GM21526 (cell line): ENCODE measurements around the gene ZBTB4.

Experiments used
- ATAC-seq: cut with Tn5 transposase; IDR thresholded peaks from one replicate; pipeline ENCODE4 v1.9.1; 2021; ENCODE audit warnings: moderate library complexity; ENCODE audit not compliant: unreplicated experiment, low FRiP score

Gene ZBTB4

DNA sequence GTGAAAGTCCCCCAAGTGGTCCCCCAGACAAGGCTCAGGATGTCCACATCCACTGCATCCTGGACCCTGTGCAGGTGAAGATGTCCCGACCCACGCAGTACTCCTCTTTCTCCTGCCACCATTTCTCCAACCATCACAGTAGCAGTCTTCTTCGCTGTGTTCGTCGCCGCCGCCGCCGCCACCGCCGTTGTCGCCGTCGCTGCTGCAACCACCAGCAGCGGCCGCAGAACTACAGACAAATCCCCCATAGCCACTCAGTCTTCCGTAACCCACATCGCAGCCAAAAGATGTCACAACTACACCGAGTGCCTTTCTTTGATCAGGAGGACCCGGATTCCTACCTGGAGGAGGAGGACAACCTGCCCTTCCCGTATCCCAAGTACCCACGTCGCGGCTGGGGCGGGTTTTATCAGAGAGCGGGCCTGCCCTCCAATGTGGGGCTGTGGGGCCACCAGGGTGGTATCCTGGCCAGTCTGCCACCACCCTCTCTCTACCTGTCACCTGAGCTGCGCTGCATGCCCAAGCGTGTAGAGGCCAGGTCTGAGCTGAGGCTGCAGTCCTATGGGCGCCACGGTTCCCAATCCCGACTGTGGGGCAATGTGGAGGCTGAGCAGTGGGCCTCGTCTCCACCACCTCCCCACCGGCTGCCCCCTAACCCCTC, 53.1 kb downstream of the ZBTB4 start:
- no peak for ATAC-seq

DNA sequence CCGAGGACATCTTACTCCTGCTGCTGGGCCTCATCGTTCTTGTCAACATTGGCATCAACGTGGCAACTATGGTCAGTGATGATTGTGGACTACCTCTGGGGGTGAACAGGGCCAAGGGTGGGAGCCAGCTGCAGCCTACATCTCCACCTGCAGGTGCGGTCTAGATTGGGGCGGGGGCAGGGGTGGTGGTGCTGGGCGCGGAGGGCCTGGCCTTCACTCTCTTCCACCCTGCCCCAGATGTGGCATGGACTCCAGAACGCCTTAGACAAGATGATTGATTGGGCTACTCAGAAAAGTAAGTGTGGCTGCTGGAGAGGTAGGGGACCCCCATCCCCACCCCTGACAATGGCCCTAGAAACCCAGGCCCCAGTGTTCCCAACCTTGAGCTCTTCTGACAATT, 53.7 kb downstream of the ZBTB4 start:
- no peak for ATAC-seq

DNA sequence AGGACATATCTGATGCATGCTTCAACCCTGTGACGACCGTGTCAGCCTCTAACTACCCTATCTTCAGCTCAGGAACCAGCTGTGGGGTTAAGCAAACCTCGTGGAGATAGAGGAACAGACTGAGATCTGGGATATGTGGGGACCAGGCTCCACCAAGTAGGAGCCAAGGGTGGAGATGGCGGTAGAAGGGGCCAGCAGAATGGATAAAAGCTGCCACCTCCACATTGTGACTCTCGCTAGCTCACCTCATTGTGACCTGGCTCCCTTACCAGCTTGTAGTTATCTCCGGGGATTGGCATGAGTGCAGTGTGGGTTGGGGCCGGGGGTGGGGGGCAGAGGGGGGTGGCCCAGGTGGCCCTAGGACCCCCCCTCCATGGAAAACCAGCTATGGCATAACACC, 54.1 kb downstream of the ZBTB4 start, which contains the start of gene SPEM2:
Gene SPEM2 (plus strand): TSS at position 301 of the 400 bp plus-strand sequence. CDS start 73 bp downstream, at position 374.
- ATAC-seq = no peak

DNA sequence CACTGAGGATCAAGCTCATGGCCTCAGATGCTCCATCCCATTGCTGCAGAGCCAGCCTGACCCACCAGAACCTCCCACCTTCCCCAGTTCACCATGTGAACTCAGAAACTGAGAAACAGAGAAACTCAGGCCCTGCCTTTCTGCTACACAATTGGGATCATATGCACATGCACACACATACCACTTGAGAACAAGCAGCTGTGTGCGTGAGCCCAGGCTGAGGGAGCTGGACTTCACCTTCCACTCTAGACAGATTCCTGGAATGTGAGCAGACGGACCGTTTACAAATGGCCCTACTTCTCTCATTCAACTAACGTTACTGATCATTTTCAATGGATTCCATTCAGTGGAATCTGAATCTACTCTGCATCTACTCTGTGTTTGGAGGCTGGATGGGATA, 55.8 kb downstream of the ZBTB4 start:
- no peak for ATAC-seq

DNA sequence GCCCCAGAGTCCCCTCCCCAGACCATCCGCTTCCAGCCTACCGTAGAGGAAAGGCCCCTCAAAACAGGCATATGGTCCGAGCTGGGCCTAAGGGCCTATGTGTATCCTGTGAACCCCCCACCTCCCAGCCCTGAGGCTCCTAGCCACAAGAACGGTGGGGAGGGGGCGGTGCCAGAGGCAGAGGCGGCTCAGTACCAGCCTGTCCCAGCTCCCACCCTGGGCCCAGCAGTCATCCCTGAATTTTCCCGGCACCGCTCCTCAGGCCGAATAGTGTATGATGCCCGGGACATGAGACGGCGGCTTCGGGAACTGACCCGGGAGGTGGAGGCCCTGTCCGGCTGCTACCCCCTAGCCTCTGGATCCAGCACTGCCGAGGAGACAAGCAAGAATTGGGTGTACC, 58.2 kb downstream of the ZBTB4 start:
- ATAC-seq = no peak

DNA sequence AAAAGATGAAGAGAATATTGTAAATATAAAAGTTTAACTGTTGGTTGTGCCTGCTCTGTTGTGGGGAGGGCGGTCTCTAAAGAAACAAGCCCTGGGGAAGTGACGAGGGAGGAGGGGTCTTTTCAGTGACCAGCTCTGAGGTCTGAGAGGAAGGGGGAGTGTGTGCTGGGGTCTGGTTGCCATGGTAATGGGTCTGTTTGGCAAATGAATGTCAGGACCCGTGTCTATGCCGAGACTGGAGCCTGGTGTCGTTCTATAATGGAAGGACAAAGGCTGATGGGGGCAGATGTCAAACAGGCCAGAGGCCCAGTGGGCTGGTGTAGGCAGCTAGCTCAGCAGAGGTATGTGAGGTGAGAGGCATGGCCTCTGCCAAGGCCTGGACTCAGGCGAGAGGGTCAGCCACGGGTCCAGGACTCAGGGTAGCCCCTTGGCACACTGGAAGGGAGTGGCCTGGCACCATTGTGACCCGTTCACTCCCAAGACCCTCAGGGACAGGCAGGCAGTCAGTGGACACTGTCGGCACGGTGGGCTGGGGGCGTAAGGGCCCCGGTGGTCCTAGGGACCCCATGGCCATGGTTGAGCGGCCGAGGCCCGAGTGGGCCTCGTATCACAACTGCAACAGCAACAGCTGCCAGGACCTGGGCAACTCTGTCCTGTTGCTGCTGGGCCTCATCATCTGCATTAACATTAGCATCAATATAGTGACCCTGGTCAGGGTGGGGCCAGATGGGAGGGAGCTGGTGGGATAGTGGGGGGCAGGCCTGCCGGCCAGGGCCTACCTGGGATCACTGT, 59.4 kb downstream of the ZBTB4 start, which contains the start of gene SPEM1:
Gene SPEM1 (plus strand): TSS at position 506 of the 792 bp plus-strand sequence. CDS start 61 bp downstream, at position 567.
- no peak for ATAC-seq

DNA sequence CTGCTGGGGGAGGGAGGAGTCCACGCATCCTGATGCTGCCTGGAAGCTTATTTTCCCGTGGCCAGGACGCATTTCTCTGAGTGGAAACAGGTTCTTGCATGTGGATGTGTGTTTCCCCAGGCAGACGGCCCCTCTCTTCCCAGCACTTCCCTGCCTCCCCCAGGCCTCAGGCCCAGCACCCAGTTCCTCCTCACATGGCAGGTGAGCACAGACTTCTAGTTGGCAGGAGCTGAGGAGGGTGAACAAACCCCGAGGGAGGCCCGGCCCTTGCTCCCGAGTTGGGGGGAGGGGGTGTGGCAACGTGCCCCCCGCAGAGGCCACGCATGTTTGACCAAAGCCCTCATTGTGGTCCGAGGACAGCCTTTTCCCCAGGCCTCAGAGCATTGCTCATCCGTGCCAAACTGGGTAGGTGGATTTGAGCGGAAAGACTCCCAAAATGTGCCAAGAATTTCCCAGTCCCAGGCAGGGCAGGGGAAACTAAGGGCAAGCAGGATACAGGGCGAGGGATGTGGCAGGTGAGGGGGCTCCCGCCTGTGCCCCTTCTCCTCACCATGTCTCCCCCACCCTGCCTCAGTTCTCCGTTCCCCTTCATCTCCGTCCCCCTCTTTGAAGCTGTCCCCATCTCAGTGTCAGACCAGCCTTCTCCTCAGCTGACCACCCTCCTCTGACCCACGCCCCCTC, 60.8 kb downstream of the ZBTB4 start:
- no peak for ATAC-seq

DNA sequence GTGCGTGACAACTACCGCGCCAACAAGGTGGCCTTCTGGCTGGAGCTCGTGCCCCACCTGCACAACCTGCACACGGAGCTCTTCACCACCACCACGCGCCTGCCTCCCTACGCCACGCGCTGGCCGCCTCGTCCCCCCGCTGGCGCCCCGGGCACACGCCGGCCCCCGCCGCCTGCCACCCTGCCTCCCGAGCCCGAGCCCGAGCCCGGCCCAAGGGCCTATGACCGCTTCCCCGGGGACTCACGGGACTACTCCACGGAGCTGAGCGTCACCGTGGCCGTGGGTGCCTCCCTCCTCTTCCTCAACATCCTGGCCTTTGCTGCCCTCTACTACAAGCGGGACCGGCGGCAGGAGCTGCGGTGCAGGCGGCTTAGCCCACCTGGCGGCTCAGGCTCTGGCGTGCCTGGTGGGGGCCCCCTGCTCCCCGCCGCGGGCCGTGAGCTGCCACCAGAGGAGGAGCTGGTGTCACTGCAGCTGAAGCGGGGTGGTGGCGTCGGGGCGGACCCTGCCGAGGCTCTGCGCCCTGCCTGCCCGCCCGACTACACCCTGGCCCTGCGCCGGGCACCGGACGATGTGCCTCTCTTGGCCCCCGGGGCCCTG, 62.3 kb downstream of the ZBTB4 start:
- ATAC-seq = no peak

DNA sequence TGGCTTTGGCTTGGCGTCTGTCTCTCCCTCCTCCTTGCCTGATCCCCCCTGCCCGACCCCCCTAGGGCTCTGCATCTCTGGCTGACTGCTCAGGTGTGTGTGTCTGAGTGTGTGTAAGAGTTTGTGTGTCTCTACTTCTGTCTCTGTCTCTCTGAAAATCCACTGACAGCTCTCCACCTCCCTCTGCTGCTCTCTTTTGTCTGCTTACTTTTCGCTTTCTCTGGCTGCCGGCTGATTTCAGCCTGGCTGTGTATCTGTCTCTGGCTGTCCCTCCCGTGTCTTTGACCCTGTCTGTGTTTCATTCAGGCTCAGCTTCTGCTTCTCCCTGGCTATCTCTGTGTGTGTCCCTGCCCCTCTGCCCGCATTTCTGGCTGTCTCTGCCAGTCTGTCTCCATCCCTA, 63.1 kb downstream of the ZBTB4 start:
- no peak for ATAC-seq

DNA sequence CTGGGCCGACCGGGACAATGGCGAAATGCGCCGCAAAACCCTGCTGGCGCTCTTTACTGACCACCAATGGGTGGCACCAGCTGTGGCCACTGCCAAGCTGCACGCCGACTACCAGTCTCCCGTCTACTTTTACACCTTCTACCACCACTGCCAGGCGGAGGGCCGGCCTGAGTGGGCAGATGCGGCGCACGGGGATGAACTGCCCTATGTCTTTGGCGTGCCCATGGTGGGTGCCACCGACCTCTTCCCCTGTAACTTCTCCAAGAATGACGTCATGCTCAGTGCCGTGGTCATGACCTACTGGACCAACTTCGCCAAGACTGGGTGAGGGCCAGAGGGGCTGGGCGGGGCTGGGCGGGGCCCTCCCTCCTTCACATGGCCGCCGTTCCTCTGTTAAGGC, 63.6 kb downstream of the ZBTB4 start:
- ATAC-seq = no peak

DNA sequence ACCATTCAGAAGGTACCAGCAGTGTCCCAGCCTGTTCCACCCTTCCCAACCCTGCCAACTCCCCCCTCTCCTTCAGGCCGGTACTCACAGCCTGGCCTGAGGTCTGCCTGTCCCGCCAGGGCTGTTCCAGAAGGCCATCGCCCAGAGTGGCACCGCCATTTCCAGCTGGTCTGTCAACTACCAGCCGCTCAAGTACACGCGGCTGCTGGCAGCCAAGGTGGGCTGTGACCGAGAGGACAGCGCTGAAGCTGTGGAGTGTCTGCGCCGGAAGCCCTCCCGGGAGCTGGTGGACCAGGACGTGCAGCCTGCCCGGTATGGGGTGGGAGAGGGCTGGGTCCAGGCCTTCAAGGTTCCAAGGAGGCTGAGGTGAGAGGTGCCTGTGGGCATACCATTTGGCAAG, 64.6 kb downstream of the ZBTB4 start:
- ATAC-seq = no peak

DNA sequence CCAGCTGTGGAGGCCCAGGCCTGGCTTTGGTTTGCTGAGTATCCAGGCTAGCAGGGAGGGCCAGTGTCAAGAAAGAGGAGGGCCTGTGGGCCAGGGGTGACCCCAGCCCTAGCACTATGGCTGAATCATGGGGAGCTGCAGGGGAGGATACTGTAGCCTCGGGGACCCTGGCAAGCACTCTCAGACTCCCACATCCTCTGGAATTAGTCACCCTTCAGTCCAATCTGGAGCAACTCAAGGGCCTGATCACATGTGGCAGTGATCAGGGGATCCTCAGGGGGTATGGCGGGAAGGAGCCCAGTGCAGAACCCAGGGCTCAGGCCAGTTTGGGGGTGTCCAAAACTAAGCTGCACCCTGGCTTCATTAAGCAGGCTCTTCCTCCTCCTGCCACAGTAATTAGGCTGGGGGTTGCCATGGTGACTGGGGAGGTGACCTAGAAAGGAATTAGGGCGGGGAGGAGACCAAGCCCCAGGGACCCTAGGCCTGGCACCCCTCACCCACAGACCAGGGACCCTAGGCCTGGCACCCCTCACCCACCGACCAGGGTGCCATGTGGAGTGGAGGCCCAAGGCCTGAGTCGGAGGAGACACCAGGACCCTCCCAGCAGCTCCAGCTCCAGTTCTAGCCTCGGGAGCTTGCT, 66.0 kb downstream of the ZBTB4 start:
- ATAC-seq = no peak

DNA sequence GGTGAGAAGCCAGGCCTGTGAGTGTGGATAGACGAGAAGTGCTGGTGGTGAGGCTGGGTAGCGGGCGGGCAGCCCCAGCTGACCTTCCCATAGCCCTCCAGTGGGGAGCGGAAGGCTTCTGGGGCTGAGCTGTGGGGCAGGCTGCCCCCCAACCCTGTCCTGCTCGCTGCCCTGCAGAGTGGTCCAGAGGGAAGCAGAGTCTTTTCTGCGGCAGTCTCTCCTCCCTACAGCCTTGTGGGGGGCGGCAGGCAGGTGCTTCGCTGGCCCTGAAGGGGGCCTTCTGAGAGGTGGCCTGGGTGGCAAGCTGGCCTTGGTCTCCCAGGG, 68.0 kb downstream of the ZBTB4 start:
- ATAC-seq = no peak

DNA sequence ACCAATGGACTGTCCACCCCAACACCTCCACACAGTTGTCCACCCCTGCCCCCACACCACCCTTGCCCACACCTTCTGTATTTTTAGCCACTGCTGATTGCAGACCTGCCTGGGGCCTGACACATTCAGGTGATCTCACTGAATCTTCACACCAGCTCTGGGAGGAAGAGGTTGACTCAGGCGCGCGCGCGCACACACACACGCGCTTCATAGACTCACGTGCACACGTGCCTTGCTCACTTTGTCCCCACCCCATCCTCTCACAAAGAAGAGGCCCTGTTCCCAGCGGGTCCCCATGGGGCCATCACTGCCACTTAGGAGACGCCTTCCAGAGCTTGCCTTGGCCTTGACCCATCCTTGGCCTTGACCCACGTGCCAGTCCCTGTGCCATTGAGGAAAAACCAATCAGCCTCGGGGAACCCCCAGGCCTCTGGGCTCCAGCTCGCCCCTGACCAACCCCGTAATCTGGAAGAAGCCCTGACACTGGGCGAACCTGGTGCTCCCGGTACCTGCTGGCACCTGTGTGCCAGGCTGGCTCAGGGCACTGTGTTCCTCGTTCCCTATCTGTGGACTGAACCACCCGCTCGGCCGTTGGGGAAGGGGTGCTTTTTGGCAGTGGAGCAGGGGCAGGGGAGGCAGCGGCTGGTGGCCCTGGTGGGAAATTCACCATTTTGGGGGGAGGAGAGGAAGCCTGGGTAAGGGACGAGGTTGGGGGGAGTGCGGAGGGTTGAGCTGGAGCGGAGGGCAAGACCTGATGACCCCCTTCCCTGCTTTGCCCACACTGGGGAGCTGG, 68.6 kb downstream of the ZBTB4 start:
- ATAC-seq = no peak

DNA sequence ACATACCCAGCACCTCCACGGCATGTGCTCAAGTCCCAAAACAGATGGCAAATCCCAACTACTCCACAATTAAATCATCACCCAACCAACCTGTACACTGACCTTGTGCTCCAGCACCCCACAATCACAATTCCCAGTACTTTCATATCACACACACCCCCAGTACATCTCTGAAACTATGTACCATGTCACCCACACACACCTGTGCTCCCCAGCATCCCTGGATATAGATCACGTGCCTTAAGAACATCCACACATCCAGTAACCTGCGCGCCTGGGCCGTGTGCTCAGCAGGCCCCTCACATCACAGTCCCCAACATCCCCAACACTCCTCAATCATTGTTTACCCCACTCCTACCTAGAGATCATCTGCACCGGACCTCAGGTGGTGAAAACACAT, 69.7 kb downstream of the ZBTB4 start:
- ATAC-seq = no peak
